Measurements from ENCODE around the gene TFR2. TPM values are rescaled to one million over a fixed set of nuclear protein-coding genes. Genes with fewer than 3 reads are reported as not detected.
"Not testable (repeated sequence)": the region's sequence is repeated elsewhere in the genome, so short reads cannot be mapped to it uniquely, and the experiment has no call there.

Gene TFR2
- total RNA-seq, 2 donors from 2014 or later, result 0.26 TPM; not detected in 1

DNA sequence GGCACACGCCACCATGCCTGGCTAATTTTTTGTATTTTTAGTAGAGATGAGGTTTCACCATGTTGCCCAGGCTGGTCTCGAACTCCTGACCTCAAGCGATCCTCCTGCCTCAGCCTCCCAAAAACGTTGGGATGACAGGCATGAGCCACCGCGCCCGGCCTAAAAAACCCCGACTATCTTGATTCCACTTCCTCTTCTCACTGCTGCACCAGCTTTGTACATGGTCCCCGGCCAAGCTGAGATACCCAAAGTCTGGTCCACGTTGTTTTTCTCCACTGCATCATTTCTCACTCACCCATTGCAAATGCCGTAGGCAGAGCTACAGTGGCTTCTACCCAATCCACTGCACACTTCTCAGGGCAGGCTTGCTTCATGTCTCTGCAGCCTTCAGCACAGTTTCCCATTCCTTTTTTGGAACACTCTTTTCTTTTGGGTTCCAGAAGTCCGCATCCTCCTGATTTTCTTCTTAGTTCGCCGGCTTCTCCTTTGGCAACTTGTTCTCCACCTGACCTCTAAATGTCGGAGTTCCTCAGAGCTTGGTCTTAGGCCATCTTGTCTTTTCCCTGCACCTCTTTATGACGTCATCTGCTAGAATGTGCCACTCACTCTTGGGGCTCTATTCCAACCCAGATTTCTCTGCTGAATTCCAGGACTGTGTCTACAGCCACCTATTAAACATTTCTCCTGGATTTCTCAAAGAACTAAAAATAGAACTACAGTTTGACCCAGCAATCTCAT, 26.1 kb upstream of the TFR2 start:
- Histone ChIP-seq H3K27me3 (no peaks in the 10 kb centered on the region), H3K27ac (no peak overlapping the region), H3K36me3 (replicated peaks in 1 of 2; ENCODE audit: insufficient read depth in 1 of 2, low read depth in 2 of 2) (no peaks in the 10 kb centered on the region), H3K4me3 (no peak overlapping the region), H3K9me3 (no peaks in the 10 kb centered on the region), H3K4me1 (no peaks in the 10 kb centered on the region)
- no peak for TF ChIP-seq POLR2A (IDR thresholded peaks at IDR 0.05)
- TF ChIP-seq, protein P1, sequence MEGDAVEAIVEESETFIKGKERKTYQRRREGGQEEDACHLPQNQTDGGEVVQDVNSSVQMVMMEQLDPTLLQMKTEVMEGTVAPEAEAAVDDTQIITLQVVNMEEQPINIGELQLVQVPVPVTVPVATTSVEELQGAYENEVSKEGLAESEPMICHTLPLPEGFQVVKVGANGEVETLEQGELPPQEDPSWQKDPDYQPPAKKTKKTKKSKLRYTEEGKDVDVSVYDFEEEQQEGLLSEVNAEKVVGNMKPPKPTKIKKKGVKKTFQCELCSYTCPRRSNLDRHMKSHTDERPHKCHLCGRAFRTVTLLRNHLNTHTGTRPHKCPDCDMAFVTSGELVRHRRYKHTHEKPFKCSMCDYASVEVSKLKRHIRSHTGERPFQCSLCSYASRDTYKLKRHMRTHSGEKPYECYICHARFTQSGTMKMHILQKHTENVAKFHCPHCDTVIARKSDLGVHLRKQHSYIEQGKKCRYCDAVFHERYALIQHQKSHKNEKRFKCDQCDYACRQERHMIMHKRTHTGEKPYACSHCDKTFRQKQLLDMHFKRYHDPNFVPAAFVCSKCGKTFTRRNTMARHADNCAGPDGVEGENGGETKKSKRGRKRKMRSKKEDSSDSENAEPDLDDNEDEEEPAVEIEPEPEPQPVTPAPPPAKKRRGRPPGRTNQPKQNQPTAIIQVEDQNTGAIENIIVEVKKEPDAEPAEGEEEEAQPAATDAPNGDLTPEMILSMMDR (IDR thresholded peaks at IDR 0.05), result no peak
- 78% methylated on average over 16 of the region's 16 CpGs for whole genome bisulfite sequencing, 2 donors
- no peak for ATAC-seq
- no peak for DNase-seq
- intact Hi-C loops (cut with DNase I), result no loop called here

DNA sequence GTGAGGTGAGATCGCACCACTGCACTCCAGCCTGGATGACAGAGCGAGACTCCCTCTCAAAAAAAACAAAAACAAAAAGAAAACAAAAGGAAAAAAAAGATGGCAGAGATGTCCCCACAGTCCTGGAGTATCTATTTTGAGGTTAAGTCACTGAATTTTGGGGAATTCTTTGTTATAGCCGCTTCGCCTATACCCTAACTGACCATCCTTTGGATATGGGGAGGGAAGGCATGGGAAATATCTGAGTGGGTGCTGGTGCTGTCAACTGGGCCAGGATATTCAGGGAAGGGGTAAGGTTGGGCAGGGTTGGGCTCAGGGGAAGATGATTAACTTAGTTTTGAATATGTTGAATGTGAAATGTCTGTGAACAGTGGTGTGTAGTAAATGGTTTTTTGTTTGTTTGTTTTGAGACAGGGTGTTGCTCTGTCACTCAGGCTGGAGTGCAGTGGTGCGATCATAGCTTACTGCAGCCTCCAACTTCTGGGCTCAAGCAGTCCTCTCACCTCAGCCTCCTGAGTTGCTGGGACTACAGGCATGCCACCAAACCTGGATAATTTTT, 23.9 kb upstream of the TFR2 start:
- Histone ChIP-seq H3K27me3 (no peaks in the 10 kb centered on the region), H3K36me3 (replicated peaks in 1 of 2; ENCODE audit: insufficient read depth in 1 of 2, low read depth in 2 of 2) (no peaks in the 10 kb centered on the region), H3K4me3 (no peak overlapping the region), H3K4me1 (no peaks in the 10 kb centered on the region), H3K9me3 (no peaks in the 10 kb centered on the region), H3K27ac (no peak overlapping the region)
- no peak for DNase-seq
- intact Hi-C loops (cut with DNase I), result no loop called here
- no peak for ATAC-seq
- WGBS, 2 donors, result 94 to 97% methylated on average over 5 of the region's 5 CpGs
- TF ChIP-seq POLR2A (IDR thresholded peaks at IDR 0.05), result no peak
- TF ChIP-seq, protein P1 (IDR thresholded peaks at IDR 0.05), result no peak

DNA sequence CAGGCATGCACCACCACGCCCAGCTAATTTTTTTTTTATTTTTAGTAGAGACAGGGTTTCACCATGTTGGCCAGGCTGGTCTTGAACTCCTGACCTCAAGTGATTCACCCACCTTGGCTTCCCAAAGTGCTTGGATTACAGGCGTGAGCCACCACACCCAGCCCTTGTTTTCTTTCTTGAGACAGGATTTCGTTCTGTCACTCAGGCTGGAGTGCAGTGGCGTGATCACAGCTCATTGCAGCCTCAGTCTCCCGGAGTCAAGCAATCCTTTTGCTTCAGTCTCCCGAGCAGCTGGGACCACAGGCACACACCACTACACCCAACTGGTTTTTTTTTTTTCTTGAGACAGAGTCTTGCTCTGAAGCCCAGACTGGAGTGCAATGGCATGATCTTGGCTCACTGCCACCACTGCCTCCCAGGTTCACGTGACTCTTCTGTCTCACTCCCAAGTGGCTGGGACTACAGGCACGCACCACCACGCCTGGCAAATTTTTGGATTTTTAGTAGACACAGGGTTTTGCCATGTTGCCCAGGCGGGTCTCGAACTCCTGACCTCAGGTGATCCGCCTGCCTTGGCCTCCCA, 20.9 kb upstream of the TFR2 start:
- intact Hi-C loops (cut with DNase I); ATAC-seq; H3K36me3 ChIP-seq (replicated peaks in 1 of 2; ENCODE audit: insufficient read depth in 1 of 2, low read depth in 2 of 2); H3K9me3 ChIP-seq; H3K27me3 ChIP-seq; H3K4me1 ChIP-seq; H3K4me3 ChIP-seq; H3K27ac ChIP-seq: not testable (repeated sequence)
- 70 to 72% methylated on average over 11 to 12 of the region's 12 CpGs for WGBS, 2 donors
- peak in 1 of 4 donors; percentile 45 for DNase-seq

DNA sequence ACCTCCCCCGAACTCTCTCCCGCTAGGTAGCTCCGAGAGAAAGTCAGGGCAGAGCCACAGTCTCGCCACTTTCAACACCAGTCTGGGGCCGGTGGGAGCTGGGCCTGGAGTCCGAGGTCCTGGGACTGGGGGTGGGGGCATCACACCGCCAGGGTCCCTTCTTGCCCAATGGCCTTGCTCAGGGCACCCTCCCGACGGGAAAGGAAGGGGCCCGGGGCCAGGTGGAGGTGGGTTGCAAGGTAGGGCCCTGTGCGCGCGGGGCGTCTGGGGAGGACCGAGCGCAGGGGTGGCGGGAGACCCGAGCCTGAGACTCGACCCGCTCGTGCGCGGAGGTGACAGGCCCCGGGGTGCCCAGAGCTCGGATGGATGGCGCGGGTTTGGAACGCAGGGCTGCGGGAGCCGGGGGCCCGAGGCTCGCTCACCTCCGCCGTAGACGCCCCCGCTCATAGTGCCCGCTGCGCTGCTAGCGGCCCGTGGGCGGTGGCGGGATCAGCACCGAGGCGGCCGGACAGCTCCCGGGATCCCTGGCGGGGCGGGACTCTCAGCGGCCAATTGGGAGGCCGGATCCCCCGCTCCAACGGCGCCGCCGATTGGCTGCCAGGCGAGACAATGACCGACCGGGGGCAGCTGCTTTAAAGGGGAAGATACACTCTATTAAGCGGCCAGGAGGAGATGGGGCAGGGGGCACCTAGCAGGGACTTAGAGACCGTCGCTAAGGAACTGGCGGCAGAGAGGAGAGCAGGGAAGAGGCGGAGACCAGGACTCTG, 14.7 kb upstream of the TFR2 start, which contains the start of gene ACTL6B:
Gene ACTL6B, minus strand, starts transcription at position 541 of the 767 bp plus-strand sequence. Its CDS starts 94 bp downstream, at position 447.
- intact Hi-C loops (cut with DNase I), result no loop called here

More for the DNA sequence above, 14.7 kb upstream of the TFR2 start, which contains the start of gene ACTL6B:
- no peaks in the 10 kb centered on the region for H3K9me3 ChIP-seq
- H3K27ac ChIP-seq, result no peak within 1 kb of the TSS
- 7 to 8% methylated on average over 21 to 63 of the region's 63 CpGs for WGBS, 2 donors
- ATAC-seq, result peak; percentile 78
- H3K4me3 ChIP-seq, result no peak within 1 kb of the TSS
- H3K36me3 ChIP-seq (replicated peaks in 1 of 2; ENCODE audit: insufficient read depth in 1 of 2, low read depth in 2 of 2), result no peaks in the 10 kb centered on the region
- peaks cover 0 to 19% of the 10 kb centered on the region in 2 donors for H3K27me3 ChIP-seq
- DNase-seq, result peak; percentile 59 to 72 (median 69)
- H3K4me1 ChIP-seq, result peaks cover 9% of the 10 kb centered on the region
- peak in 1 of 3 donors; percentile 10 for TF ChIP-seq POLR2A (IDR thresholded peaks at IDR 0.05)
- TF ChIP-seq, protein P1 (IDR thresholded peaks at IDR 0.05), result no peak
